GM12878 (cell line): ENCODE results near the gene ACRBP. TPM values are rescaled to one million over a fixed set of nuclear protein-coding genes. Genes with fewer than 3 reads are reported as not detected.

Source experiments
- ATAC-seq: fragments of 200-7000 bp; cut with Tn5 transposase; 3 replicates; pipeline ENCODE4 v1.9.1; 2020; ENCODE audit warnings: mild to moderate bottlenecking, moderate library complexity
- BruUV-seq: library from RNA; stranded (reverse); fragments of 400-500 nt; replicated peaks from 2 replicates; lab custom pipeline; 2021; lab: Mats Ljungman, UMichigan
- CTCF ChIA-PET: fragments of 300-600 bp; sonication (Branson Sonifier 250); formaldehyde crosslinking; extraction: SDS; loops from one replicate; lab custom pipeline; 2021; ENCODE audit warnings: inconsistent platforms; lab: Yijun Ruan, JAX
- POLR2A ChIA-PET: fragments of 350-600 bp; formaldehyde crosslinking; extraction: SDS; loops from one replicate; lab custom pipeline; 2021; ENCODE audit warnings: inconsistent platforms; lab: Charles Lee
- RAD21 ChIA-PET: fragments of 300-600 bp; sonication (Branson Sonifier 250); formaldehyde crosslinking; loops from one replicate; lab custom pipeline; 2023; ENCODE audit warnings: antibody characterized with exemption; ENCODE audit not compliant: unreplicated experiment; lab: Charles Lee
- SMC1A ChIA-PET: fragments of 300-600 bp; sonication (Branson Sonifier 250); formaldehyde crosslinking; loops from one replicate; lab custom pipeline; 2023; ENCODE audit not compliant: unreplicated experiment, uncharacterized antibody; lab: Charles Lee
- DNase-seq: peaks from one replicate; pipeline ENCODE4 v3.0.0-alpha.2; 2011; ENCODE audit warnings: low read depth, low spot score
- FAIRE-seq: peaks from 3 replicates; lab custom pipeline; 2011; peaks lifted over from hg19 to GRCh38; lab: Jason Lieb, UNC
- H2AFZ ChIP-seq: 2 replicates; pipeline ENCODE4 v1.6.0; 2011; ENCODE audit warnings: low read depth, low read length, control low read depth; ENCODE audit not compliant: control insufficient read depth
- H3K27ac ChIP-seq: 2 replicates; pipeline ENCODE4 v1.5.1; 2011; ENCODE audit warnings: control low read depth; ENCODE audit not compliant: control insufficient read depth, insufficient read depth
- H3K27me3 ChIP-seq, 2 experiments: replicated peaks in 1 of 2; 2 replicates each; pipeline versions ENCODE4 v1.6.0 to v1.6.1; 2011; ENCODE audit warnings: low read length in 1 of 2; ENCODE audit not compliant: control insufficient read depth in 2 of 2, insufficient read depth in 2 of 2
- H3K36me3 ChIP-seq, 2 experiments: 2 replicates each; pipeline ENCODE4 v1.5.1; 2011; ENCODE audit warnings: low read length in 1 of 2; ENCODE audit not compliant: control insufficient read depth in 2 of 2, insufficient read depth in 2 of 2
- H3K4me1 ChIP-seq: 2 replicates; pipeline ENCODE4 v1.6.1; 2011; ENCODE audit warnings: mild to moderate bottlenecking, low read length, moderate library complexity, mixed read lengths; ENCODE audit not compliant: control insufficient read depth, insufficient read depth
- H3K4me2 ChIP-seq: 2 replicates; pipeline ENCODE4 v1.6.0; 2011; ENCODE audit warnings: control low read depth; ENCODE audit not compliant: control insufficient read depth, insufficient read depth
- H3K4me3 ChIP-seq: fragments of 200-600 bp; sonication (generic); 2 replicates; pipeline ENCODE4 v1.5.1; 2016
- H3K79me2 ChIP-seq: 2 replicates; pipeline ENCODE4 v1.6.0; 2011; ENCODE audit warnings: low read length; ENCODE audit not compliant: control insufficient read depth, insufficient read depth
- H3K9ac ChIP-seq: 2 replicates; pipeline ENCODE4 v1.8.0; 2011; ENCODE audit warnings: low read length, control low read depth, mixed read lengths; ENCODE audit not compliant: control insufficient read depth, insufficient read depth
- H3K9me3 ChIP-seq: replicated peaks from 3 replicates; pipeline ENCODE4 v1.5.1; 2011; ENCODE audit warnings: mild to moderate bottlenecking, low read length; ENCODE audit not compliant: control insufficient read depth, insufficient read depth
- H4K20me1 ChIP-seq: 2 replicates; pipeline ENCODE4 v1.6.0; 2011; ENCODE audit not compliant: control insufficient read depth, insufficient read depth
- ASH2L ChIP-seq: fragments of 300-600, 200-600 bp; sonication (generic); IDR thresholded peaks from 2 replicates; pipeline ENCODE4 v1.6.1; 2017; ENCODE audit warnings: low read depth, mild to moderate bottlenecking, borderline replicate concordance
- FOS ChIP-seq: IDR thresholded peaks from 3 replicates; pipeline ENCODE4 v1.6.1; 2011; ENCODE audit warnings: borderline replicate concordance; ENCODE audit not compliant: insufficient read length; ENCODE audit errors: extremely low read depth
- GATAD2B ChIP-seq: fragments of 450-650 bp; conservative IDR thresholded peaks from 2 replicates; pipeline ENCODE4 v1.6.1; 2017; ENCODE audit warnings: low read depth, mild to moderate bottlenecking, moderate library complexity
- HDAC6 ChIP-seq: fragments of 200-600 bp; sonication (generic); IDR thresholded peaks from one replicate; pipeline ENCODE4 v1.8.0; 2017; ENCODE audit warnings: antibody characterized with exemption; ENCODE audit not compliant: unreplicated experiment
- IKZF1 ChIP-seq: fragments of 450-650 bp; conservative IDR thresholded peaks from 2 replicates; pipeline ENCODE4 v1.6.1; 2017; ENCODE audit warnings: antibody characterized with exemption, mild to moderate bottlenecking
- JUNB ChIP-seq: IDR thresholded peaks from 2 replicates; pipeline ENCODE4 v1.6.1; 2016; ENCODE audit warnings: antibody characterized with exemption, mild to moderate bottlenecking
- KDM1A ChIP-seq: fragments of 200-600 bp; sonication (generic); IDR thresholded peaks from 2 replicates; pipeline ENCODE4 v1.6.1; 2016; ENCODE audit warnings: borderline replicate concordance
- NFIC ChIP-seq: IDR thresholded peaks from 2 replicates; pipeline ENCODE4 v1.6.1; 2012; ENCODE audit warnings: low read depth, mild to moderate bottlenecking, inconsistent platforms, low read length, moderate library complexity
- NR2C2 ChIP-seq: IDR thresholded peaks from 2 replicates; pipeline ENCODE4 v1.6.1; 2011; ENCODE audit warnings: borderline replicate concordance, low read depth; ENCODE audit not compliant: control insufficient read depth, insufficient read length
- RUNX3 ChIP-seq: IDR thresholded peaks from 2 replicates; pipeline ENCODE4 v1.6.1; 2012; ENCODE audit warnings: low read length, inconsistent platforms
- SPI1 ChIP-seq: IDR thresholded peaks from 2 replicates; pipeline ENCODE4 v1.6.1; 2011; ENCODE audit warnings: low read depth, mild to moderate bottlenecking, low read length, moderate library complexity, borderline replicate concordance; ENCODE audit not compliant: insufficient read depth
- TCF7 ChIP-seq: IDR thresholded peaks from 2 replicates; pipeline ENCODE4 v1.6.1; 2014; ENCODE audit warnings: antibody characterized with exemption, borderline replicate concordance
- USF1 ChIP-seq: IDR thresholded peaks from 2 replicates; pipeline ENCODE4 v1.6.1; 2011; ENCODE audit warnings: borderline replicate concordance, low read depth, mild to moderate bottlenecking, moderate library complexity, mixed read lengths, low read length; ENCODE audit not compliant: insufficient read depth; ENCODE audit errors: extremely low read length
- USF2 ChIP-seq: IDR thresholded peaks from 2 replicates; pipeline ENCODE4 v1.6.1; 2011; ENCODE audit warnings: low read depth, low read length, improper control_type of control experiment, borderline replicate concordance
- YBX1 ChIP-seq: fragments of 450-650 bp; IDR thresholded peaks from 2 replicates; pipeline ENCODE4 v1.6.1; 2016; ENCODE audit warnings: antibody characterized with exemption
- ZBTB40 ChIP-seq: fragments of 450-650 bp; IDR thresholded peaks from 2 replicates; pipeline ENCODE4 v1.6.1; 2016; ENCODE audit warnings: mild to moderate bottlenecking, moderate library complexity, borderline replicate concordance
- ZNF217 ChIP-seq: fragments of 450-650 bp; IDR thresholded peaks from 2 replicates; pipeline ENCODE4 v1.6.1; 2017; ENCODE audit warnings: antibody characterized with exemption, mild to moderate bottlenecking
- ZNF24 ChIP-seq: fragments of 450-650 bp; IDR thresholded peaks from 2 replicates; pipeline ENCODE4 v1.6.1; 2017; ENCODE audit warnings: antibody characterized with exemption, mild to moderate bottlenecking
- WGBS: methylation state at CpG from one replicate; pipeline ENCODE4 v1.1.6; 2016; ENCODE audit warnings: low lambda C conversion rate; ENCODE audit not compliant: insufficient replicate concordance, insufficient coverage; ENCODE audit errors: missing lambda C conversion rate; 5-methylcytosine and 5-hydroxymethylcytosine counted together
- in situ Hi-C: fragments of 300-500 bp; cut with MboI; formaldehyde crosslinking; loops from 9 replicates; pipeline ENCODE4 v1.14.3; 2018; ENCODE audit warnings: mixed read lengths
- intact Hi-C: fragments of 100-400 bp; cut with micrococcal nuclease; formaldehyde crosslinking; loops from one replicate; pipeline ENCODE4 v1.14.2; 2022; ENCODE audit not compliant: unreplicated experiment
- polyA plus RNA-seq, 11 experiments: library from polyadenylated mRNA; depleted of rRNA in 4 of 11; unstranded in 6 of 11; stranded (reverse) in 5 of 11; fragments of >200 nt; fragmentation: Nextera tagmentation in 4 of 11; fragmentation: Illumina TruSeq in 1 of 11; extraction: Ambion mirVana in 4 of 11; extraction: Trizol in 1 of 11; gene quantifications; 1 replicate in 1 of 11; 2 replicates in 10 of 11; pipeline versions ENCODE4 v1.2.1 to v1.2.3, GENCODE V29; 2011 to 2016; ENCODE audit warnings: inconsistent platforms in 2 of 11, missing spikeins in 2 of 11, low read depth in 1 of 11
- total RNA-seq, 4 experiments: library from RNA; depleted of rRNA in 3 of 4; stranded (reverse); fragments of >200 nt in 3 of 4; fragmentation: Illumina TruSeq in 1 of 4; extraction: Trizol in 1 of 4; gene quantifications; 2 replicates each; pipeline versions ENCODE4 v1.2.1 to v1.2.3, GENCODE V29; 2013 to 2021

Gene ACRBP
- total and polyA plus RNA-seq, 10 of the 15 experiments (the other 5 are each of a cell fraction or from before 2014, with no cell fraction given) = 0.54 to 1.4 (median 0.87) TPM

DNA sequence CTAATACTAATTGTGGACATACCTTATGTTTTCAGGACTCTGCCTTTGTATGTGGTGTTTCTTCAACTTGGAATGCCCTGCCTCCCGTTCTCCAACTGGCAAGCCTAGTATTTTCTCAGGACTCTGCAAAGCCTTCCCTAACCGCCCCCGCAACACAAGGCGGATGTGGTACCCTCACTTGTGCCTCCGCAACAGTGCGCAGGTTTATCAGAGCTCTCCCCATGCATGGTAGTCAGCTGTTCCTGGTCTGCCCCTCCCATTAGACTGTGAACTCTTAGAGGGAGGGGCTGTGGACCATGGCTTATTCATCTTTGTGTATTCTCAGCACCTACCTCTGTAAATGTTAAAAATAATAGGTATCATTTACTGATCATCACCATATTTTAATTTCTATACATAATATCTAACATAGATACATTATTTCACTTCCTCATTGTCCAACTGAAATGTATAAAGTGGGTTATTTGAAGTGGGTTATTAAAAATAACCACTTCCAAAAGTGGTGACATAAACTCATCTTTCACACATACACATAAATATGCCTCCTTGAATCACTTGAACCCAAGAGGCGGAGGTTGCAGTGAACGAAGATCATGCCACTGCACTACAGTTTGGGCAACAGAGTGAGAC is 20.5 kb downstream of the ACRBP start (continued):
- TF ChIP-seq SPI1 = peak; percentile 51
- TF ChIP-seq ZBTB40 = peak; percentile 37; the same call in 1 of the 2 replicates
- peak; percentile 46 for TF ChIP-seq IKZF1
- TF ChIP-seq RUNX3 = peak; percentile 49; the same call in 1 of the 2 replicates
- TF ChIP-seq NFIC = 0 out of 2 replicates have a peak, but pooled peaks have one; percentile 19

- Histone ChIP-seq H3K27ac (no peak overlapping the region), H3K27me3 (no peaks in the 10 kb centered on the region), H4K20me1 (no peaks in the 10 kb centered on the region), H3K9me3 (no peaks in the 10 kb centered on the region), H3K9ac (no peak overlapping the region), H2AFZ (no peak overlapping the region), H3K4me2 (no peak overlapping the region), H3K36me3 (peaks cover 0 to 7% of the 10 kb centered on the region in 2 experiments; a peak in 2 of 4 replicates), H3K4me1 (no peaks in the 10 kb centered on the region), H3K4me3 (no peak overlapping the region), H3K79me2 (no peaks in the 10 kb centered on the region)
- CTCF ChIA-PET = interaction anchor here (0.6 to 1.7 kb wide), 8 partner anchors 11 to 216 kb away, joined by 3 to 6 read pairs (median 3); no protein-coding TSS in a partner anchor
- intact Hi-C loops (no loop called here), in situ Hi-C loops (no loop called here)
- POLR2A ChIA-PET = no interaction called here
- no TSS peak for BruUV-seq
- DNase-seq (no peak), ATAC-seq (no peak), FAIRE-seq (no peak)
- 98% methylated on average over 29 of the region's 29 CpGs for WGBS
- SMC1A ChIA-PET = interaction anchor here (1.0 to 1.4 kb wide), 4 partner anchors 22 to 64 kb away, joined by 3 to 5 read pairs (median 4); no protein-coding TSS in a partner anchor
- RAD21 ChIA-PET = interaction anchor here (0.8 kb wide), 1 partner anchor 15 kb away, joined by 4 read pairs; the partner anchor contains the start of gene LPAR5
- no peak for TF ChIP-seq FOS
- TF ChIP-seq ZNF217 = no peak
- TF ChIP-seq ASH2L = no peak
- no peak for TF ChIP-seq HDAC6
- no peak for TF ChIP-seq TCF7
- no peak for TF ChIP-seq JUNB
- TF ChIP-seq USF2 = no peak
- no peak for TF ChIP-seq USF1
- TF ChIP-seq ZNF24 = no peak
- no peak for TF ChIP-seq GATAD2B
- TF ChIP-seq YBX1 = no peak
- TF ChIP-seq NR2C2 = no peak
- no peak for TF ChIP-seq KDM1A
Observed at GRCh38 chr12:6620885-6621274, 26.4 kb downstream of the ACRBP start.
